ENCODE measurements around the gene MAP2. TPM values are rescaled to one million over a fixed set of nuclear protein-coding genes. Genes with fewer than 3 reads are reported as not detected.

The MAP2 gene
- total and polyA plus RNA-seq, 2 experiments from 2014 or later: 2.9 to 4.4 TPM

DNA sequence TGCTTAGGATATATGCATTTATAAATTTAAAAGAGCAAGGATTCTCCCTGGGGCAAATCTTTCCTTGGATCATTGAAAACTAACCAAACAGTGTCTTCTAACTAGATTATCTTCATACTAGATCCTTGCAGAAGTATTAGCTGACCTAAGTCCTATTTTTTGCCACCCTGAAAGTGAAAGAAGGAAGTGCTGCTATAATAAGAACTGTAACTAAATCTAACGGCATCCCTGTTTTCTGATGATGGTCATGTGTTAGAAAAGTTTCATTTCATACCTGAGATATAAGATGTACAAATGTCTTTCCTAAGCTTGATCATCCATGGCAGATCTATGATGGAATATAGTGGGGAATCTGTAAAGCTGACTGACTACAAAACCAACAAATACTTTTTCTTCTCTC is 102.7 kb downstream of the MAP2 start:
- ATAC-seq: no peak
- H3K4me3 Mint-ChIP-seq: no peak overlapping the region
- H3K79me2 ChIP-seq (replicated peaks; ENCODE audit: insufficient read depth): no peaks in the 10 kb centered on the region
- no peak overlapping the region for H2AFZ ChIP-seq
- no peaks in the 10 kb centered on the region for H3F3A ChIP-seq (replicated peaks; ENCODE audit: low read depth)
- TF ChIP-seq POLR2AphosphoS5 (IDR thresholded peaks at IDR 0.05; ENCODE audit: low read depth) (no peak), JUNB (IDR thresholded peaks at IDR 0.05; ENCODE audit: unreplicated experiment) (no peak), CREB1 (CRISPR knock-in tag; IDR thresholded peaks at IDR 0.05; ENCODE audit: low read depth) (no peak), NANOG (IDR thresholded peaks at IDR 0.05; ENCODE audit: borderline replicate concordance) (no peak), EZH2 (IDR thresholded peaks at IDR 0.05; ENCODE audit: low read depth, unreplicated experiment) (no peak), ZNF331 (CRISPR knock-in tag; IDR thresholded peaks at IDR 0.05; ENCODE audit: low read depth) (no peak), ZNF114 (CRISPR knock-in tag; IDR thresholded peaks at IDR 0.05) (no peak), EZH2phosphoT487 (IDR thresholded peaks at IDR 0.05; ENCODE audit: unreplicated experiment) (no peak), STAT1 (IDR thresholded peaks at IDR 0.05; ENCODE audit: unreplicated experiment) (no peak)
- TF ChIP-seq, protein P1, sequence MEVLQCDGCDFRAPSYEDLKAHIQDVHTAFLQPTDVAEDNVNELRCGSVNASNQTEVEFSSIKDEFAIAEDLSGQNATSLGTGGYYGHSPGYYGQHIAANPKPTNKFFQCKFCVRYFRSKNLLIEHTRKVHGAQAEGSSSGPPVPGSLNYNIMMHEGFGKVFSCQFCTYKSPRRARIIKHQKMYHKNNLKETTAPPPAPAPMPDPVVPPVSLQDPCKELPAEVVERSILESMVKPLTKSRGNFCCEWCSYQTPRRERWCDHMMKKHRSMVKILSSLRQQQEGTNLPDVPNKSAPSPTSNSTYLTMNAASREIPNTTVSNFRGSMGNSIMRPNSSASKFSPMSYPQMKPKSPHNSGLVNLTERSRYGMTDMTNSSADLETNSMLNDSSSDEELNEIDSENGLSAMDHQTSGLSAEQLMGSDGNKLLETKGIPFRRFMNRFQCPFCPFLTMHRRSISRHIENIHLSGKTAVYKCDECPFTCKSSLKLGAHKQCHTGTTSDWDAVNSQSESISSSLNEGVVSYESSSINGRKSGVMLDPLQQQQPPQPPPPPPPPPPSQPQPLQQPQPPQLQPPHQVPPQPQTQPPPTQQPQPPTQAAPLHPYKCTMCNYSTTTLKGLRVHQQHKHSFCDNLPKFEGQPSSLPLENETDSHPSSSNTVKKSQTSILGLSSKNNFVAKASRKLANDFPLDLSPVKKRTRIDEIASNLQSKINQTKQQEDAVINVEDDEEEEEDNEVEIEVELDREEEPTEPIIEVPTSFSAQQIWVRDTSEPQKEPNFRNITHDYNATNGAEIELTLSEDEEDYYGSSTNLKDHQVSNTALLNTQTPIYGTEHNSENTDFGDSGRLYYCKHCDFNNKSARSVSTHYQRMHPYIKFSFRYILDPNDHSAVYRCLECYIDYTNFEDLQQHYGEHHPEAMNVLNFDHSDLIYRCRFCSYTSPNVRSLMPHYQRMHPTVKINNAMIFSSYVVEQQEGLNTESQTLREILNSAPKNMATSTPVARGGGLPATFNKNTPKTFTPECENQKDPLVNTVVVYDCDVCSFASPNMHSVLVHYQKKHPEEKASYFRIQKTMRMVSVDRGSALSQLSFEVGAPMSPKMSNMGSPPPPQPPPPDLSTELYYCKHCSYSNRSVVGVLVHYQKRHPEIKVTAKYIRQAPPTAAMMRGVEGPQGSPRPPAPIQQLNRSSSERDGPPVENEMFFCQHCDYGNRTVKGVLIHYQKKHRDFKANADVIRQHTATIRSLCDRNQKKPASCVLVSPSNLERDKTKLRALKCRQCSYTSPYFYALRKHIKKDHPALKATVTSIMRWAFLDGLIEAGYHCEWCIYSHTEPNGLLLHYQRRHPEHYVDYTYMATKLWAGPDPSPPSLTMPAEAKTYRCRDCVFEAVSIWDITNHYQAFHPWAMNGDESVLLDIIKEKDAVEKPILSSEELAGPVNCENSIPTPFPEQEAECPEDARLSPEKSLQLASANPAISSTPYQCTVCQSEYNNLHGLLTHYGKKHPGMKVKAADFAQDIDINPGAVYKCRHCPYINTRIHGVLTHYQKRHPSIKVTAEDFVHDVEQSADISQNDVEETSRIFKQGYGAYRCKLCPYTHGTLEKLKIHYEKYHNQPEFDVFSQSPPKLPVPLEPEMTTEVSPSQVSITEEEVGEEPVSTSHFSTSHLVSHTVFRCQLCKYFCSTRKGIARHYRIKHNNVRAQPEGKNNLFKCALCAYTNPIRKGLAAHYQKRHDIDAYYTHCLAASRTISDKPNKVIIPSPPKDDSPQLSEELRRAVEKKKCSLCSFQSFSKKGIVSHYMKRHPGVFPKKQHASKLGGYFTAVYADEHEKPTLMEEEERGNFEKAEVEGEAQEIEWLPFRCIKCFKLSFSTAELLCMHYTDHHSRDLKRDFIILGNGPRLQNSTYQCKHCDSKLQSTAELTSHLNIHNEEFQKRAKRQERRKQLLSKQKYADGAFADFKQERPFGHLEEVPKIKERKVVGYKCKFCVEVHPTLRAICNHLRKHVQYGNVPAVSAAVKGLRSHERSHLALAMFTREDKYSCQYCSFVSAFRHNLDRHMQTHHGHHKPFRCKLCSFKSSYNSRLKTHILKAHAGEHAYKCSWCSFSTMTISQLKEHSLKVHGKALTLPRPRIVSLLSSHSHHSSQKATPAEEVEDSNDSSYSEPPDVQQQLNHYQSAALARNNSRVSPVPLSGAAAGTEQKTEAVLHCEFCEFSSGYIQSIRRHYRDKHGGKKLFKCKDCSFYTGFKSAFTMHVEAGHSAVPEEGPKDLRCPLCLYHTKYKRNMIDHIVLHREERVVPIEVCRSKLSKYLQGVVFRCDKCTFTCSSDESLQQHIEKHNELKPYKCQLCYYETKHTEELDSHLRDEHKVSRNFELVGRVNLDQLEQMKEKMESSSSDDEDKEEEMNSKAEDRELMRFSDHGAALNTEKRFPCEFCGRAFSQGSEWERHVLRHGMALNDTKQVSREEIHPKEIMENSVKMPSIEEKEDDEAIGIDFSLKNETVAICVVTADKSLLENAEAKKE (CRISPR knock-in tag; IDR thresholded peaks at IDR 0.05): no peak
- TF ChIP-seq, protein P2, sequence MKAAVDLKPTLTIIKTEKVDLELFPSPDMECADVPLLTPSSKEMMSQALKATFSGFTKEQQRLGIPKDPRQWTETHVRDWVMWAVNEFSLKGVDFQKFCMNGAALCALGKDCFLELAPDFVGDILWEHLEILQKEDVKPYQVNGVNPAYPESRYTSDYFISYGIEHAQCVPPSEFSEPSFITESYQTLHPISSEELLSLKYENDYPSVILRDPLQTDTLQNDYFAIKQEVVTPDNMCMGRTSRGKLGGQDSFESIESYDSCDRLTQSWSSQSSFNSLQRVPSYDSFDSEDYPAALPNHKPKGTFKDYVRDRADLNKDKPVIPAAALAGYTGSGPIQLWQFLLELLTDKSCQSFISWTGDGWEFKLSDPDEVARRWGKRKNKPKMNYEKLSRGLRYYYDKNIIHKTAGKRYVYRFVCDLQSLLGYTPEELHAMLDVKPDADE (IDR thresholded peaks at IDR 0.05): no peak
- TF ChIP-seq, protein P3, sequence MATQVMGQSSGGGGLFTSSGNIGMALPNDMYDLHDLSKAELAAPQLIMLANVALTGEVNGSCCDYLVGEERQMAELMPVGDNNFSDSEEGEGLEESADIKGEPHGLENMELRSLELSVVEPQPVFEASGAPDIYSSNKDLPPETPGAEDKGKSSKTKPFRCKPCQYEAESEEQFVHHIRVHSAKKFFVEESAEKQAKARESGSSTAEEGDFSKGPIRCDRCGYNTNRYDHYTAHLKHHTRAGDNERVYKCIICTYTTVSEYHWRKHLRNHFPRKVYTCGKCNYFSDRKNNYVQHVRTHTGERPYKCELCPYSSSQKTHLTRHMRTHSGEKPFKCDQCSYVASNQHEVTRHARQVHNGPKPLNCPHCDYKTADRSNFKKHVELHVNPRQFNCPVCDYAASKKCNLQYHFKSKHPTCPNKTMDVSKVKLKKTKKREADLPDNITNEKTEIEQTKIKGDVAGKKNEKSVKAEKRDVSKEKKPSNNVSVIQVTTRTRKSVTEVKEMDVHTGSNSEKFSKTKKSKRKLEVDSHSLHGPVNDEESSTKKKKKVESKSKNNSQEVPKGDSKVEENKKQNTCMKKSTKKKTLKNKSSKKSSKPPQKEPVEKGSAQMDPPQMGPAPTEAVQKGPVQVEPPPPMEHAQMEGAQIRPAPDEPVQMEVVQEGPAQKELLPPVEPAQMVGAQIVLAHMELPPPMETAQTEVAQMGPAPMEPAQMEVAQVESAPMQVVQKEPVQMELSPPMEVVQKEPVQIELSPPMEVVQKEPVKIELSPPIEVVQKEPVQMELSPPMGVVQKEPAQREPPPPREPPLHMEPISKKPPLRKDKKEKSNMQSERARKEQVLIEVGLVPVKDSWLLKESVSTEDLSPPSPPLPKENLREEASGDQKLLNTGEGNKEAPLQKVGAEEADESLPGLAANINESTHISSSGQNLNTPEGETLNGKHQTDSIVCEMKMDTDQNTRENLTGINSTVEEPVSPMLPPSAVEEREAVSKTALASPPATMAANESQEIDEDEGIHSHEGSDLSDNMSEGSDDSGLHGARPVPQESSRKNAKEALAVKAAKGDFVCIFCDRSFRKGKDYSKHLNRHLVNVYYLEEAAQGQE (IDR thresholded peaks at IDR 0.05; ENCODE audit: unreplicated experiment): no peak
- TF ChIP-seq, protein P4, sequence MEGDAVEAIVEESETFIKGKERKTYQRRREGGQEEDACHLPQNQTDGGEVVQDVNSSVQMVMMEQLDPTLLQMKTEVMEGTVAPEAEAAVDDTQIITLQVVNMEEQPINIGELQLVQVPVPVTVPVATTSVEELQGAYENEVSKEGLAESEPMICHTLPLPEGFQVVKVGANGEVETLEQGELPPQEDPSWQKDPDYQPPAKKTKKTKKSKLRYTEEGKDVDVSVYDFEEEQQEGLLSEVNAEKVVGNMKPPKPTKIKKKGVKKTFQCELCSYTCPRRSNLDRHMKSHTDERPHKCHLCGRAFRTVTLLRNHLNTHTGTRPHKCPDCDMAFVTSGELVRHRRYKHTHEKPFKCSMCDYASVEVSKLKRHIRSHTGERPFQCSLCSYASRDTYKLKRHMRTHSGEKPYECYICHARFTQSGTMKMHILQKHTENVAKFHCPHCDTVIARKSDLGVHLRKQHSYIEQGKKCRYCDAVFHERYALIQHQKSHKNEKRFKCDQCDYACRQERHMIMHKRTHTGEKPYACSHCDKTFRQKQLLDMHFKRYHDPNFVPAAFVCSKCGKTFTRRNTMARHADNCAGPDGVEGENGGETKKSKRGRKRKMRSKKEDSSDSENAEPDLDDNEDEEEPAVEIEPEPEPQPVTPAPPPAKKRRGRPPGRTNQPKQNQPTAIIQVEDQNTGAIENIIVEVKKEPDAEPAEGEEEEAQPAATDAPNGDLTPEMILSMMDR (conservative IDR thresholded peaks at IDR 0.05; ENCODE audit: low read depth in 2 of 2): no peak
- H3K27me3 Mint-ChIP-seq (ENCODE audit: insufficient read depth, low read depth, poor library complexity): peaks cover 3% of the 10 kb centered on the region
- no peak overlapping the region for H3K27ac Mint-ChIP-seq
- DNase-seq (ENCODE audit: low spot score): no peak
- H3K4me1 ChIP-seq (ENCODE audit: insufficient read depth): no peaks in the 10 kb centered on the region
- peaks cover 49% of the 10 kb centered on the region for H3K27me3 ChIP-seq (ENCODE audit: insufficient read depth)
- H3K27ac ChIP-seq (ENCODE audit: low read depth): no peak overlapping the region
- no peak overlapping the region for H3K4me2 ChIP-seq
- H3K4me3 ChIP-seq: no peak overlapping the region
- H3K9me3 Mint-ChIP-seq: no peaks in the 10 kb centered on the region
- H4K20me1 ChIP-seq (replicated peaks; ENCODE audit: insufficient read depth): no peaks in the 10 kb centered on the region
- H3K36me3 ChIP-seq (ENCODE audit: insufficient read depth): no peaks in the 10 kb centered on the region
- H3K36me3 Mint-ChIP-seq (ENCODE audit: low read depth): no peaks in the 10 kb centered on the region
- no peaks in the 10 kb centered on the region for H3K9me2 ChIP-seq (ENCODE audit: insufficient read depth)
- H3K4me1 Mint-ChIP-seq: peaks cover 4% of the 10 kb centered on the region

All from GM23338 (cell line).